Measurements from ENCODE around the gene EMID1.

Gene EMID1

GRCh38 chr22:29205252-29205593 lies 473 bp upstream of the EMID1 start:
- TF ChIP-seq CTCF (IDR thresholded peaks at IDR 0.05; ENCODE audit: low read length, missing control alignments) = no peak
- no peak for DNase-seq (ENCODE audit: low read depth)
- H3K4me3 ChIP-seq (replicated peaks; ENCODE audit: low read depth, low read length) = peak overlapping the region; percentile 36

- H3K4me3 ChIP-seq (replicated peaks; ENCODE audit: low read depth, low read length) = peak overlapping the region; percentile 47
- TF ChIP-seq CTCF (IDR thresholded peaks at IDR 0.05; ENCODE audit: low read length, missing control alignments) = no peak
- no peak for DNase-seq (ENCODE audit: low read depth)
Measured at GRCh38 chr22:29206372-29207242, 911 bp downstream of the EMID1 start.

GRCh38 chr22:29207243-29207550 lies 1.5 kb downstream of the EMID1 start:
- DNase-seq (ENCODE audit: low read depth) = no peak
- TF ChIP-seq CTCF (IDR thresholded peaks at IDR 0.05; ENCODE audit: low read length, missing control alignments) = no peak
- H3K4me3 ChIP-seq (replicated peaks; ENCODE audit: low read depth, low read length) = no peak overlapping the region

- no peak for DNase-seq (ENCODE audit: low read depth)
Measured at GRCh38 chr22:29207562-29208501, 2.1 kb downstream of the EMID1 start.

GRCh38 chr22:29208502-29208862 lies 2.8 kb downstream of the EMID1 start:
- no peak for TF ChIP-seq CTCF (IDR thresholded peaks at IDR 0.05; ENCODE audit: low read length, missing control alignments)
- no peak for DNase-seq (ENCODE audit: low read depth)
- no peak overlapping the region for H3K4me3 ChIP-seq (replicated peaks; ENCODE audit: low read depth, low read length)

More at GRCh38 chr22:29207562-29208501, 2.1 kb downstream of the EMID1 start:
- no peak for TF ChIP-seq CTCF (IDR thresholded peaks at IDR 0.05; ENCODE audit: low read length, missing control alignments)
- no peak overlapping the region for H3K4me3 ChIP-seq (replicated peaks; ENCODE audit: low read depth, low read length)

GRCh38 chr22:29208879-29209623 lies 3.4 kb downstream of the EMID1 start:
- DNase-seq (ENCODE audit: low read depth) = no peak
- no peak for TF ChIP-seq CTCF (IDR thresholded peaks at IDR 0.05; ENCODE audit: low read length, missing control alignments)
- H3K4me3 ChIP-seq (replicated peaks; ENCODE audit: low read depth, low read length) = no peak overlapping the region

Data from fibroblast of pulmonary artery (primary cell).